CD4-positive, alpha-beta memory T cell (primary cell): Measurements from ENCODE around the gene SEMA5B. TPM values are rescaled to one million over a fixed set of nuclear protein-coding genes. Genes with fewer than 3 reads are reported as not detected.

Source experiments
- CTCF ChIA-PET: fragments of 350-600 bp; sonication (Branson Sonifier 250); formaldehyde crosslinking; loops from one replicate; lab custom pipeline; 2021; ENCODE audit warnings: inconsistent platforms; ENCODE audit not compliant: partially characterized antibody; lab: Charles Lee
- POLR2A ChIA-PET: fragments of 350-600 bp; sonication (Branson Sonifier 250); formaldehyde crosslinking; loops from one replicate; lab custom pipeline; 2021; ENCODE audit not compliant: partially characterized antibody; lab: Charles Lee
- DNase-seq, 5 donors: peaks; one replicate each; pipeline versions ENCODE4 v3.0.0 to v3.0.0-alpha.2; 2020 to 2022; ENCODE audit warnings: mixed read lengths in 1 of 5
- H3K27ac ChIP-seq: one replicate; pipeline ENCODE4 v1.7.0; 2013; ENCODE audit warnings: low read depth, low read length
- H3K27me3 ChIP-seq: 2 replicates; pipeline ENCODE4 v1.7.0; 2013; ENCODE audit warnings: mild to moderate bottlenecking, low read length, moderate library complexity; ENCODE audit not compliant: insufficient read depth
- H3K36me3 ChIP-seq: 2 replicates; pipeline ENCODE4 v1.7.0; 2013; ENCODE audit warnings: mild to moderate bottlenecking, low read length, moderate library complexity; ENCODE audit not compliant: insufficient read depth
- H3K4me1 ChIP-seq: 2 replicates; pipeline ENCODE4 v1.7.0; 2013; ENCODE audit warnings: mild to moderate bottlenecking, low read length, moderate library complexity; ENCODE audit not compliant: insufficient read depth
- H3K4me3 ChIP-seq, 2 donors: one replicate each; pipeline ENCODE4 v1.7.0; 2013; ENCODE audit warnings: low read length in 2 of 2, mild to moderate bottlenecking in 1 of 2
- H3K9me3 ChIP-seq, 2 donors: one replicate each; pipeline ENCODE4 v1.7.0; 2013; ENCODE audit warnings: low read length in 2 of 2, control low read depth in 1 of 2; ENCODE audit not compliant: control insufficient read depth in 1 of 2
- H3K27ac Mint-ChIP-seq, 7 donors: one replicate each; pipeline ENCODE4 v1.8.0; 2020 to 2021; ENCODE audit warnings: mixed read lengths in 7 of 7, mild to moderate bottlenecking in 6 of 7, inconsistent platforms in 3 of 7, moderate library complexity in 3 of 7
- H3K27me3 Mint-ChIP-seq, 2 donors: one replicate each; pipeline ENCODE4 v1.8.0; 2020 to 2021; ENCODE audit warnings: mixed read lengths in 2 of 2
- H3K36me3 Mint-ChIP-seq, 2 donors: one replicate each; pipeline ENCODE4 v1.8.0; 2020 to 2021; ENCODE audit warnings: mixed read lengths in 2 of 2, inconsistent platforms in 1 of 2, mild to moderate bottlenecking in 1 of 2
- H3K4me1 Mint-ChIP-seq, 4 donors: one replicate each; pipeline ENCODE4 v1.8.0; 2020 to 2021; ENCODE audit warnings: mixed read lengths in 4 of 4, mild to moderate bottlenecking in 1 of 4
- H3K4me3 Mint-ChIP-seq, 8 donors: one replicate each; pipeline ENCODE4 v1.8.0; 2020 to 2021; ENCODE audit warnings: mixed read lengths in 8 of 8, mild to moderate bottlenecking in 7 of 8, moderate library complexity in 6 of 8, inconsistent platforms in 3 of 8
- H3K9me3 Mint-ChIP-seq, 8 donors: one replicate each; pipeline ENCODE4 v1.8.0; 2020 to 2021; ENCODE audit warnings: mixed read lengths in 8 of 8, mild to moderate bottlenecking in 5 of 8, inconsistent platforms in 3 of 8, moderate library complexity in 1 of 8
- intact Hi-C: fragments of 100-400 bp; cut with micrococcal nuclease; formaldehyde crosslinking; loops from one replicate; pipeline ENCODE4 v1.15.1; 2023
- polyA plus RNA-seq, 2 donors: library from polyadenylated mRNA; unstranded; fragments of 300-500 nt; fragmentation: Illumina TruSeq; gene quantifications; one replicate each; pipeline ENCODE4 v1.2.3, GENCODE V29; 2021
- total RNA-seq, 2 experiments: library from RNA; stranded (reverse); gene quantifications; one replicate each; pipeline ENCODE4 v1.2.3, GENCODE V29; 2021

Gene SEMA5B
- total and polyA plus RNA-seq, 4 experiments from 2014 or later = not detected

- Histone ChIP-seq H3K27ac (no peak overlapping the region), H3K4me1 (peaks cover 8% of the 10 kb centered on the region), H3K9me3 (no peaks in the 10 kb centered on the region), H3K27me3 (no peaks in the 10 kb centered on the region), H3K4me3 (no peak overlapping the region), H3K36me3 (no peaks in the 10 kb centered on the region)
- H3K9me3 Mint-ChIP-seq = peaks cover 0 to 1% (median 0%) of the 10 kb centered on the region in 8 donors
- no peaks in the 10 kb centered on the region for H3K27me3 Mint-ChIP-seq
- no peak overlapping the region for H3K4me3 Mint-ChIP-seq
- ChIA-PET CTCF (no interaction called here), POLR2A (no interaction called here)
- intact Hi-C loops = no loop called here
- H3K36me3 Mint-ChIP-seq = no peaks in the 10 kb centered on the region
- no peak for DNase-seq
- H3K4me1 Mint-ChIP-seq = peaks cover 9 to 29% (median 10%) of the 10 kb centered on the region in 4 donors
- H3K27ac Mint-ChIP-seq = no peak overlapping the region
Measured at GRCh38 chr3:123072152-123072551, 44.6 kb upstream of the SEMA5B start.

- Mint-ChIP-seq H3K27ac (no peak overlapping the region), H3K27me3 (no peaks in the 10 kb centered on the region), H3K4me1 (peaks cover 9 to 33% (median 13%) of the 10 kb centered on the region in 4 donors), H3K9me3 (peaks cover 0 to 1% (median 0%) of the 10 kb centered on the region in 8 donors), H3K4me3 (no peak overlapping the region), H3K36me3 (no peaks in the 10 kb centered on the region)
- H3K4me3 ChIP-seq = no peak overlapping the region
- no peak overlapping the region for H3K27ac ChIP-seq
- no peak for DNase-seq
- intact Hi-C loops = no loop called here
- no peaks in the 10 kb centered on the region for H3K9me3 ChIP-seq
- peaks cover 8% of the 10 kb centered on the region for H3K4me1 ChIP-seq
- POLR2A ChIA-PET = no interaction called here
- CTCF ChIA-PET = no interaction called here
- H3K36me3 ChIP-seq = no peaks in the 10 kb centered on the region
- H3K27me3 ChIP-seq = no peaks in the 10 kb centered on the region
Measured at GRCh38 chr3:123071581-123071980, 44.0 kb upstream of the SEMA5B start.

- no peaks in the 10 kb centered on the region for H3K36me3 ChIP-seq
- no peak overlapping the region for H3K4me3 Mint-ChIP-seq
- no peaks in the 10 kb centered on the region for H3K27me3 Mint-ChIP-seq
- CTCF ChIA-PET = no interaction called here
- H3K27ac ChIP-seq = no peak overlapping the region
- POLR2A ChIA-PET = no interaction called here
- H3K4me3 ChIP-seq = no peak overlapping the region
- peaks cover 8% of the 10 kb centered on the region for H3K4me1 ChIP-seq
- H3K27me3 ChIP-seq = no peaks in the 10 kb centered on the region
- no peaks in the 10 kb centered on the region for H3K36me3 Mint-ChIP-seq
- no peak for DNase-seq
- no peak overlapping the region for H3K27ac Mint-ChIP-seq
- no peaks in the 10 kb centered on the region for H3K9me3 ChIP-seq
- H3K4me1 Mint-ChIP-seq = peaks cover 9 to 36% (median 15%) of the 10 kb centered on the region in 4 donors
- peaks cover 0 to 1% (median 0%) of the 10 kb centered on the region in 8 donors for H3K9me3 Mint-ChIP-seq
- intact Hi-C loops = no loop called here
Measured at GRCh38 chr3:123071146-123071545, 43.6 kb upstream of the SEMA5B start.

- no peaks in the 10 kb centered on the region for H3K27me3 ChIP-seq
- POLR2A ChIA-PET = no interaction called here
- intact Hi-C loops = no loop called here
- H3K4me3 ChIP-seq = no peak overlapping the region
- H3K36me3 ChIP-seq = no peaks in the 10 kb centered on the region
- CTCF ChIA-PET = no interaction called here
- Mint-ChIP-seq H3K4me3 (no peak overlapping the region), H3K36me3 (no peaks in the 10 kb centered on the region), H3K9me3 (peaks cover 0 to 1% (median 0%) of the 10 kb centered on the region in 8 donors), H3K4me1 (peaks cover 9 to 36% (median 15%) of the 10 kb centered on the region in 4 donors), H3K27ac (no peak overlapping the region), H3K27me3 (no peaks in the 10 kb centered on the region)
- no peak overlapping the region for H3K27ac ChIP-seq
- no peak for DNase-seq
- H3K9me3 ChIP-seq = no peaks in the 10 kb centered on the region
- H3K4me1 ChIP-seq = peaks cover 8% of the 10 kb centered on the region
Measured at GRCh38 chr3:123070510-123070909, 42.9 kb upstream of the SEMA5B start.

- H3K9me3 Mint-ChIP-seq = peaks cover 0 to 1% (median 0%) of the 10 kb centered on the region in 8 donors
- intact Hi-C loops = no loop called here
- H3K27me3 Mint-ChIP-seq = no peaks in the 10 kb centered on the region
- no peaks in the 10 kb centered on the region for H3K36me3 Mint-ChIP-seq
- DNase-seq = no peak
- no peaks in the 10 kb centered on the region for H3K9me3 ChIP-seq
- H3K36me3 ChIP-seq = no peaks in the 10 kb centered on the region
- CTCF ChIA-PET = no interaction called here
- no peak overlapping the region for H3K4me3 ChIP-seq
- no peaks in the 10 kb centered on the region for H3K27me3 ChIP-seq
- peak overlapping the region in 1 of 7 donors; percentile 12 for H3K27ac Mint-ChIP-seq
- H3K27ac ChIP-seq = no peak overlapping the region
- peaks cover 9 to 36% (median 12%) of the 10 kb centered on the region in 4 donors for H3K4me1 Mint-ChIP-seq
- H3K4me1 ChIP-seq = peaks cover 8% of the 10 kb centered on the region
- H3K4me3 Mint-ChIP-seq = peak overlapping the region in 7 of 8 donors; percentile 57 to 88 (median 77)
- POLR2A ChIA-PET = no interaction called here
Measured at GRCh38 chr3:123068601-123069381, 41.2 kb upstream of the SEMA5B start.

- Mint-ChIP-seq H3K27me3 (peaks cover 0 to 3% of the 10 kb centered on the region in 2 donors), H3K4me3 (peak overlapping the region; percentile 74 to 88 (median 84)), H3K27ac (peak overlapping the region in 4 of 7 donors; percentile 23 to 77 (median 64)), H3K36me3 (no peaks in the 10 kb centered on the region), H3K9me3 (peaks cover 0 to 1% (median 0%) of the 10 kb centered on the region in 8 donors), H3K4me1 (peaks cover 9 to 34% (median 12%) of the 10 kb centered on the region in 4 donors)
- POLR2A ChIA-PET = interaction anchor here (0.9 to 1.1 kb wide), 2 partner anchors 134 to 274 kb away, joined by 3 read pairs; partner anchors contain the start of genes HSPBAP1 and SEC22A
- H3K4me3 ChIP-seq = peak overlapping the region; percentile 64 to 66
- no peaks in the 10 kb centered on the region for H3K36me3 ChIP-seq
- intact Hi-C loops = no loop called here
- H3K4me1 ChIP-seq = peaks cover 8% of the 10 kb centered on the region
- CTCF ChIA-PET = interaction anchor here (1.4 kb wide), 1 partner anchor 39 kb away, joined by 7 read pairs; no protein-coding TSS in a partner anchor
- no peaks in the 10 kb centered on the region for H3K9me3 ChIP-seq
- DNase-seq = no peak
- H3K27me3 ChIP-seq = no peaks in the 10 kb centered on the region
- no peak overlapping the region for H3K27ac ChIP-seq
Measured at GRCh38 chr3:123067689-123068600, 40.4 kb upstream of the SEMA5B start.
